H1 (cell line): ENCODE results near the gene PAX9. TPM values are rescaled to one million over a fixed set of nuclear protein-coding genes. Genes with fewer than 3 reads are reported as not detected.

Experiments used
- CTCF ChIA-PET: fragments of 300-600 bp; sonication (Branson Sonifier 250); formaldehyde crosslinking; loops from one replicate; lab custom pipeline; 2021; ENCODE audit not compliant: partially characterized antibody; lab: Charles Lee
- POLR2A ChIA-PET: fragments of 300-600 bp; sonication (Branson Sonifier 250); formaldehyde crosslinking; loops from one replicate; lab custom pipeline; 2021; ENCODE audit warnings: inconsistent platforms; ENCODE audit not compliant: partially characterized antibody; lab: Charles Lee
- DNase-seq, 2 experiments: peaks; one replicate each; pipeline versions ENCODE4 v3.0.0 to v3.0.0-alpha.2; 2010 to 2022; ENCODE audit warnings: low spot score in 2 of 2, low read depth in 1 of 2, mixed read lengths in 1 of 2
- FAIRE-seq: peaks from 2 replicates; lab custom pipeline; 2011; peaks lifted over from hg19 to GRCh38; lab: Jason Lieb, UNC
- H2AFZ ChIP-seq: 2 replicates; pipeline ENCODE4 v1.8.1; 2012; ENCODE audit warnings: low read length, inconsistent platforms
- H2AK5ac ChIP-seq: 2 replicates; pipeline ENCODE4 v1.6.1; 2013; ENCODE audit warnings: low read depth, low read length
- H2BK120ac ChIP-seq: replicated peaks from 2 replicates; pipeline ENCODE3; 2013; ENCODE audit warnings: low read depth, low read length, inconsistent platforms
- H2BK12ac ChIP-seq: 2 replicates; pipeline ENCODE4 v1.6.1; 2013; ENCODE audit warnings: low read depth, low read length
- H2BK15ac ChIP-seq: 2 replicates; pipeline ENCODE4 v1.6.1; 2013; ENCODE audit warnings: low read length
- H2BK20ac ChIP-seq: 2 replicates; pipeline ENCODE4 v1.6.1; 2013; ENCODE audit warnings: low read length
- H2BK5ac ChIP-seq: 2 replicates; pipeline ENCODE4 v1.6.1; 2013; ENCODE audit warnings: low read depth, low read length
- H3K14ac ChIP-seq: 2 replicates; pipeline ENCODE4 v1.6.1; 2013; ENCODE audit warnings: inconsistent platforms; ENCODE audit not compliant: insufficient read length
- H3K18ac ChIP-seq: 2 replicates; pipeline ENCODE4 v1.6.1; 2013; ENCODE audit warnings: low read length; ENCODE audit errors: extremely low read depth
- H3K23ac ChIP-seq: 2 replicates; pipeline ENCODE4 v1.6.1; 2013; ENCODE audit warnings: inconsistent platforms; ENCODE audit not compliant: insufficient read length
- H3K23me2 ChIP-seq: 2 replicates; pipeline ENCODE4 v1.6.1; 2013; ENCODE audit warnings: low read depth, low read length
- H3K27ac ChIP-seq: 2 replicates; pipeline ENCODE4 v1.6.1; 2011; ENCODE audit warnings: low read depth, low read length, inconsistent platforms
- H3K27me3 ChIP-seq, 4 experiments: replicated peaks in 1 of 4; 1 replicate in 1 of 4; 2 replicates in 3 of 4; pipeline versions ENCODE4 v1.6.1 to v1.8.1; 2011 to 2013; ENCODE audit warnings: low read length in 3 of 4, mild to moderate bottlenecking in 3 of 4, inconsistent platforms in 2 of 4, mixed read lengths in 2 of 4, moderate library complexity in 1 of 4; ENCODE audit not compliant: control insufficient read depth in 3 of 4, insufficient read depth in 3 of 4; ENCODE audit errors: extremely low read depth in 1 of 4
- H3K36me3 ChIP-seq, 4 experiments: 2 replicates each; pipeline versions ENCODE4 v1.6.1 to v1.8.1; 2011 to 2013; ENCODE audit warnings: mild to moderate bottlenecking in 4 of 4, low read length in 3 of 4, moderate library complexity in 2 of 4, control low read depth in 1 of 4, inconsistent platforms in 1 of 4; ENCODE audit not compliant: insufficient read depth in 4 of 4, control insufficient read depth in 2 of 4
- H3K4ac ChIP-seq: replicated peaks from 2 replicates; pipeline ENCODE3; 2013; ENCODE audit warnings: low read length, low read depth, mixed read lengths, inconsistent platforms; ENCODE audit not compliant: insufficient read length
- H3K4me1 ChIP-seq, 4 experiments: replicated peaks in 1 of 4; 1 replicate in 1 of 4; 2 replicates in 3 of 4; pipeline versions ENCODE4 v1.6.1 to v1.8.1; 2011 to 2013; ENCODE audit warnings: low read length in 3 of 4, inconsistent platforms in 2 of 4, mixed read lengths in 1 of 4; ENCODE audit not compliant: insufficient read depth in 4 of 4, control insufficient read depth in 3 of 4
- H3K4me2 ChIP-seq, 2 experiments: 2 replicates each; pipeline versions ENCODE4 v1.6.1 to v1.8.1; 2011 to 2013; ENCODE audit warnings: low read depth in 2 of 2, low read length in 2 of 2, control low read depth in 1 of 2, inconsistent platforms in 1 of 2, mild to moderate bottlenecking in 1 of 2; ENCODE audit not compliant: insufficient read depth in 1 of 2
- H3K4me3 ChIP-seq, 4 experiments: fragments of 200-600, 300-600 bp in 1 of 4; sonication (generic), shearing (Covaris generic), sonication (Bioruptor Twin) in 1 of 4; 2 replicates each; pipeline versions ENCODE4 v1.5.1 to v1.8.1; 2011 to 2016; ENCODE audit warnings: low read length in 4 of 4, low read depth in 3 of 4, control low read depth in 2 of 4, inconsistent platforms in 2 of 4, mild to moderate bottlenecking in 2 of 4, mixed read lengths in 1 of 4, moderate library complexity in 1 of 4; ENCODE audit not compliant: insufficient read depth in 2 of 4; ENCODE audit errors: extremely low read depth in 1 of 4
- H3K56ac ChIP-seq: replicated peaks from 2 replicates; pipeline ENCODE3; 2013; ENCODE audit warnings: low read depth, mild to moderate bottlenecking, mixed read lengths, low read length, inconsistent platforms; ENCODE audit not compliant: insufficient read length
- H3K79me1 ChIP-seq: 2 replicates; pipeline ENCODE4 v1.6.1; 2013; ENCODE audit warnings: low read depth, low read length, control low read depth
- H3K79me2 ChIP-seq, 2 experiments: 2 replicates each; pipeline versions ENCODE4 v1.6.1 to v1.8.1; 2012 to 2013; ENCODE audit warnings: low read length in 2 of 2, mild to moderate bottlenecking in 2 of 2, inconsistent platforms in 1 of 2; ENCODE audit not compliant: insufficient read depth in 2 of 2, control insufficient read depth in 1 of 2
- H3K9ac ChIP-seq, 4 experiments: replicated peaks in 1 of 4; 1 replicate in 1 of 4; 2 replicates in 3 of 4; pipeline versions ENCODE4 v1.6.1 to v1.8.1; 2011 to 2013; ENCODE audit warnings: low read depth in 3 of 4, low read length in 3 of 4, control low read depth in 2 of 4, mild to moderate bottlenecking in 2 of 4, moderate library complexity in 2 of 4, inconsistent platforms in 1 of 4; ENCODE audit errors: extremely low read depth in 1 of 4
- H3K9me3 ChIP-seq, 2 experiments: 2 replicates each; pipeline versions ENCODE4 v1.6.1 to v1.8.1; 2012 to 2013; ENCODE audit warnings: mild to moderate bottlenecking in 2 of 2, moderate library complexity in 2 of 2, control low read depth in 1 of 2, inconsistent platforms in 1 of 2, low read depth in 1 of 2, low read length in 1 of 2, mixed read lengths in 1 of 2; ENCODE audit not compliant: insufficient read depth in 2 of 2
- H4K20me1 ChIP-seq, 2 experiments: replicated peaks in 1 of 2; 2 replicates each; pipeline versions ENCODE3 to v1.8.1; 2011 to 2013; ENCODE audit warnings: inconsistent platforms in 2 of 2, low read length in 2 of 2, mild to moderate bottlenecking in 1 of 2; ENCODE audit not compliant: insufficient read depth in 2 of 2, control insufficient read depth in 1 of 2
- H4K5ac ChIP-seq: 2 replicates; pipeline ENCODE4 v1.6.1; 2013; ENCODE audit warnings: low read length, low read depth, mixed read lengths, inconsistent platforms; ENCODE audit not compliant: insufficient read length
- H4K8ac ChIP-seq: 2 replicates; pipeline ENCODE4 v1.8.0; 2013; ENCODE audit warnings: mild to moderate bottlenecking, moderate library complexity, low read length, inconsistent platforms; ENCODE audit not compliant: insufficient read depth; ENCODE audit errors: extremely low read depth
- H4K91ac ChIP-seq: replicated peaks from 2 replicates; pipeline ENCODE3; 2013; ENCODE audit warnings: low read length, mixed read lengths, inconsistent platforms; ENCODE audit not compliant: insufficient read length
- CHD1 ChIP-seq: IDR thresholded peaks from 2 replicates; pipeline ENCODE4 v1.6.1; 2012; ENCODE audit warnings: low read depth, low read length, improper control_type of control experiment
- EP300 ChIP-seq, 2 experiments: IDR thresholded peaks; 1 replicate in 1 of 2; 2 replicates in 1 of 2; pipeline ENCODE4 v1.6.1; 2011 to 2012; ENCODE audit warnings: low read depth in 2 of 2, low read length in 2 of 2, mild to moderate bottlenecking in 2 of 2, borderline replicate concordance in 1 of 2, inconsistent platforms in 1 of 2, moderate library complexity in 1 of 2
- JUND ChIP-seq: IDR thresholded peaks from 2 replicates; pipeline ENCODE4 v1.6.1; 2011; ENCODE audit warnings: mild to moderate bottlenecking, improper control_type of control experiment, low read length
- POLR2AphosphoS5 ChIP-seq: IDR thresholded peaks from 2 replicates; pipeline ENCODE4 v1.6.1; 2011; ENCODE audit warnings: low read depth, low read length
- SP2 ChIP-seq: IDR thresholded peaks from 2 replicates; pipeline ENCODE4 v1.6.1; 2012; ENCODE audit warnings: mild to moderate bottlenecking, low read length, inconsistent platforms
- SUZ12 ChIP-seq: fragments of 200-600 bp; sonication (generic); IDR thresholded peaks from 2 replicates; pipeline ENCODE4 v1.6.1; 2012; ENCODE audit warnings: mild to moderate bottlenecking, inconsistent platforms, low read length, moderate library complexity, mixed read lengths
- ZNF274 ChIP-seq: IDR thresholded peaks from 2 replicates; pipeline ENCODE4 v1.7.0; 2012; ENCODE audit warnings: low read length, borderline replicate concordance; ENCODE audit errors: extremely low read depth
- WGBS, 2 experiments: shearing (Covaris generic) in 1 of 2; methylation state at CpG; one replicate each; pipeline versions ENCODE4 v1.1.6 to v1.1.7; 2013 to 2015; ENCODE audit warnings: low lambda C conversion rate in 2 of 2, mixed read lengths in 2 of 2, inconsistent platforms in 1 of 2, low coverage in 1 of 2, missing lambda C conversion rate in 1 of 2; ENCODE audit not compliant: insufficient replicate concordance in 2 of 2, insufficient coverage in 1 of 2, insufficient read length in 1 of 2; ENCODE audit errors: extremely low coverage in 1 of 2, missing lambda C conversion rate in 1 of 2; 5-methylcytosine and 5-hydroxymethylcytosine counted together
- polyA plus RNA-seq, 7 experiments: library from polyadenylated mRNA; depleted of rRNA in 3 of 7; stranded (reverse) in 5 of 7; unstranded in 2 of 7; fragments of >200 nt in 5 of 7; fragments of 200-250 nt in 2 of 7; gene quantifications; 1 replicate in 5 of 7; 2 replicates in 1 of 7; 4 replicates in 1 of 7; pipeline versions ENCODE4 v1.2.1 to v1.2.3, GENCODE V29; 2011 to 2013; ENCODE audit warnings: missing spikeins in 2 of 7, mixed read lengths in 2 of 7
- total RNA-seq: library from RNA; stranded (reverse); fragmentation: NEBNext Ultra II Directional; extraction: Animal tissue kit (Norgen Biotek cat#: 25700); gene quantifications from 2 replicates; pipeline ENCODE4 v1.2.1, GENCODE V29; 2021

Gene PAX9
- total and polyA plus RNA-seq, 2 of the 8 experiments (the other 6 are each of a cell fraction or from before 2014, with no cell fraction given): 0.05 TPM; not detected in 1

- Histone ChIP-seq H3K4ac (no peak overlapping the region), H2BK5ac (no peak overlapping the region), H2BK120ac (no peak overlapping the region), H4K91ac (no peak overlapping the region), H3K36me3 (peaks cover 0 to 3% (median 0%) of the 10 kb centered on the region in 4 experiments; a peak in 1 of 8 replicates), H3K27ac (no peak overlapping the region), H3K79me2 (no peaks in the 10 kb centered on the region), H4K8ac (no peak overlapping the region), H2AFZ (no peak overlapping the region), H3K18ac (no peak overlapping the region), H3K4me2 (no peak overlapping the region), H4K5ac (no peak overlapping the region), H3K4me1 (peaks cover 0 to 6% (median 2%) of the 10 kb centered on the region in 4 experiments; a peak in 6 of 7 replicates), H2BK15ac (no peak overlapping the region), H3K56ac (no peak overlapping the region), H3K23me2 (peaks cover 4% of the 10 kb centered on the region; the same call in 1 of the 2 replicates), H3K23ac (no peak overlapping the region), H4K20me1 (peaks cover 0 to 3% of the 10 kb centered on the region in 2 experiments), H3K27me3 (peaks cover 20 to 33% (median 25%) of the 10 kb centered on the region in 4 experiments), H2BK12ac (no peak overlapping the region), H3K14ac (no peak overlapping the region), H3K4me3 (no peak overlapping the region), H3K79me1 (no peaks in the 10 kb centered on the region), H3K9ac (no peak overlapping the region), H2BK20ac (no peak overlapping the region), H3K9me3 (no peaks in the 10 kb centered on the region), H2AK5ac (no peak overlapping the region)
- DNase-seq (no peak), FAIRE-seq (no peak)
- ChIA-PET POLR2A (no interaction called here), CTCF (interaction anchor here (1.0 to 2.4 kb wide), 2 partner anchors 8 to 271 kb away, joined by 3 to 6 read pairs; no protein-coding TSS in a partner anchor)
- 77% methylated on average over 3 of the region's 3 CpGs; no CpG with 5 or more reads in 1 of the 2 experiments for WGBS, 2 experiments
- TF ChIP-seq EP300 (IDR thresholded peaks at IDR 0.05; ENCODE audit: borderline replicate concordance in 1 of 2, low read depth in 2 of 2, low read length in 2 of 2) (no peak), CHD1 (no peak), POLR2AphosphoS5 (no peak), SUZ12 (no peak), ZNF274 (no peak), SP2 (no peak), JUND (no peak)
Observed at GRCh38 chr14:36671149-36671548, 9.5 kb downstream of the PAX9 start.
